ENCODE results near the gene YARS2. TPM values are rescaled to one million over a fixed set of nuclear protein-coding genes. Genes with fewer than 3 reads are reported as not detected.

YARS2 gene
- total and polyA plus RNA-seq, 2 of the 13 experiments (the other 11 are each of a cell fraction or from before 2014, with no cell fraction given), result 17.9 to 39.6 TPM

DNA sequence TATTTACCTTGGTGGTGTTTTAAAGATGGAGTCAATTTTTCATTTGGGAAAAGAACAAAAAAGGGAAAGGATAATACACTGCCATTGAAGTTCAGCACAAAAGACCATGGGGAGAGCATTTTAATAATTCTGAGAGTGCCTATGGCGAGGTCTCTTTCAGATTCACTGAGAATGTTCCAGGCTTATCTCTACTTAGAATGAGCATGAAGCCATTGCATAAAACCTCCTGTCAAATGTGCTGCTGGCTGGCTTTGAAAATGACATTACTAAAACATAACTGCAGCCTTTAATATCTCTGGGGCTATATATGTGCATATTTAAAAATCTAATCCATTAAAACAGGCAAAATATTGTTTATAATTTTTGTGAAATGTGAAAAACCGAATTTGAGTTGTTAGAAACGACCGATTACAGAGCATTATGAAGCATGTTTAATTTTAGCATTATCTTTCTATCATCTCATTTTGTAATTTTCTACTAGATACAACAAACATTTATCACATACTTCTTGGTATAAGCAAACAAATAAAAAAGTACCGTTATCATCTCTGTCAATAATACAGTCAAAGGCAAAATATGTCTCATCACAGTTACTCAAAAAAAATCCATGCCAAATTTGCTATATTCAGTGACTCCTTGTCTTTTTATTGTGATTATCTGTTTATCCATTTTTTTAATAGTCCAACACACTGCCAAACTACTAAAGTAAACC, 45.7 kb upstream of the YARS2 start:
- Histone ChIP-seq H4K20me1 (ENCODE audit: insufficient read depth, low read length) (no peaks in the 10 kb centered on the region), H3K9me3 (ENCODE audit: low read length) (no peaks in the 10 kb centered on the region), H2AFZ (ENCODE audit: low read length) (no peak overlapping the region), H3K4me3 (replicated peaks in 1 of 3; ENCODE audit: insufficient read depth in 1 of 3, low read depth in 2 of 3, low read length in 3 of 3) (no peak overlapping the region), H3K27ac (ENCODE audit: extremely low read length, insufficient read depth, low read length) (no peak overlapping the region), H3K36me3 (replicated peaks in 1 of 2; ENCODE audit: control insufficient read depth in 1 of 2, insufficient read depth in 2 of 2, low read length in 2 of 2) (peaks cover 5 to 23% of the 10 kb centered on the region in 2 experiments; a peak in 4 of 5 replicates), H3K4me1 (ENCODE audit: insufficient read depth, low read length) (no peaks in the 10 kb centered on the region), H3K79me2 (ENCODE audit: insufficient read depth, low read length) (no peaks in the 10 kb centered on the region), H3K4me2 (ENCODE audit: low read depth, low read length) (no peak overlapping the region), H3K27me3 (ENCODE audit: control insufficient read depth in 1 of 2, insufficient read depth in 2 of 2, low read length in 2 of 2) (no peaks in the 10 kb centered on the region), H3K9ac (ENCODE audit: insufficient read depth, low read depth, low read length) (no peak overlapping the region)
- WGBS (ENCODE audit: low lambda C conversion rate), result 94% methylated on average over 5 of the region's 5 CpGs
- BruUV-seq (replicated peaks), result TSS peak; percentile 34
- in situ Hi-C loops (cut with HindIII; ENCODE audit: extremely low pct_ligation_motif_present, low pct_unique_long_range_greater_than_20kb), result no loop called here
- ATAC-seq (no peak), DNase-seq (ENCODE audit: low spot score) (no peak), FAIRE-seq (no peak)
- TF ChIP-seq, protein P1, sequence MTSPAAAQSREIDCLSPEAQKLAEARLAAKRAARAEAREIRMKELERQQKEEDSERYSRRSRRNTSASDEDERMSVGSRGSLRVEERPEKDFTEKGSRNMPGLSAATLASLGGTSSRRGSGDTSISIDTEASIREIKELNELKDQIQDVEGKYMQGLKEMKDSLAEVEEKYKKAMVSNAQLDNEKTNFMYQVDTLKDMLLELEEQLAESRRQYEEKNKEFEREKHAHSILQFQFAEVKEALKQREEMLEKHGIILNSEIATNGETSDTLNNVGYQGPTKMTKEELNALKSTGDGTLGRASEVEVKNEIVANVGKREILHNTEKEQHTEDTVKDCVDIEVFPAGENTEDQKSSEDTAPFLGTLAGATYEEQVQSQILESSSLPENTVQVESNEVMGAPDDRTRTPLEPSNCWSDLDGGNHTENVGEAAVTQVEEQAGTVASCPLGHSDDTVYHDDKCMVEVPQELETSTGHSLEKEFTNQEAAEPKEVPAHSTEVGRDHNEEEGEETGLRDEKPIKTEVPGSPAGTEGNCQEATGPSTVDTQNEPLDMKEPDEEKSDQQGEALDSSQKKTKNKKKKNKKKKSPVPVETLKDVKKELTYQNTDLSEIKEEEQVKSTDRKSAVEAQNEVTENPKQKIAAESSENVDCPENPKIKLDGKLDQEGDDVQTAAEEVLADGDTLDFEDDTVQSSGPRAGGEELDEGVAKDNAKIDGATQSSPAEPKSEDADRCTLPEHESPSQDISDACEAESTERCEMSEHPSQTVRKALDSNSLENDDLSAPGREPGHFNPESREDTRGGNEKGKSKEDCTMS (CRISPR knock-in tag; conservative IDR thresholded peaks at IDR 0.05), result no peak
- TF ChIP-seq RFX3 (CRISPR knock-in tag; IDR thresholded peaks at IDR 0.05) (no peak), ZKSCAN8 (CRISPR knock-in tag; IDR thresholded peaks at IDR 0.05; ENCODE audit: borderline replicate concordance) (no peak), CBFB (CRISPR knock-in tag; IDR thresholded peaks at IDR 0.05) (no peak), GABPA (IDR thresholded peaks at IDR 0.05; ENCODE audit: low read depth, low read length) (no peak), GABPA (CRISPR knock-in tag; IDR thresholded peaks at IDR 0.05; ENCODE audit: low read depth) (no peak), ZNF782 (CRISPR knock-in tag; IDR thresholded peaks at IDR 0.05; ENCODE audit: borderline replicate concordance) (no peak), ZNF263 (CRISPR knock-in tag; IDR thresholded peaks at IDR 0.05) (no peak), MAFK (conservative IDR thresholded peaks at IDR 0.05 in 1 of 2, IDR thresholded peaks at IDR 0.05 in 1 of 2; ENCODE audit: low read length in 2 of 2) (no peak), NFKB2 (CRISPR knock-in tag; IDR thresholded peaks at IDR 0.05; ENCODE audit: borderline replicate concordance) (no peak), TP53 (CRISPR knock-in tag; conservative IDR thresholded peaks at IDR 0.05) (no peak)
- intact Hi-C loops (cut with micrococcal nuclease; ENCODE audit: unreplicated experiment), result no loop called here
- ChIA-PET POLR2A (interaction anchor here (1.6 kb wide), 1 partner anchor 46 kb away, joined by 3 read pairs; the partner anchor contains the start of gene YARS2), CTCF (ENCODE audit: low intra/inter-chr PET ratio, low total read pairs) (no interaction called here)

Data from HepG2 (cell line).